ENCODE measurements around the gene CNTN2. TPM values are rescaled to one million over a fixed set of nuclear protein-coding genes. Genes with fewer than 3 reads are reported as not detected.

CNTN2 gene
- total and polyA plus RNA-seq, 2 donors (not counting 1 experiment from before 2014, with no cell fraction given), result not detected

DNA sequence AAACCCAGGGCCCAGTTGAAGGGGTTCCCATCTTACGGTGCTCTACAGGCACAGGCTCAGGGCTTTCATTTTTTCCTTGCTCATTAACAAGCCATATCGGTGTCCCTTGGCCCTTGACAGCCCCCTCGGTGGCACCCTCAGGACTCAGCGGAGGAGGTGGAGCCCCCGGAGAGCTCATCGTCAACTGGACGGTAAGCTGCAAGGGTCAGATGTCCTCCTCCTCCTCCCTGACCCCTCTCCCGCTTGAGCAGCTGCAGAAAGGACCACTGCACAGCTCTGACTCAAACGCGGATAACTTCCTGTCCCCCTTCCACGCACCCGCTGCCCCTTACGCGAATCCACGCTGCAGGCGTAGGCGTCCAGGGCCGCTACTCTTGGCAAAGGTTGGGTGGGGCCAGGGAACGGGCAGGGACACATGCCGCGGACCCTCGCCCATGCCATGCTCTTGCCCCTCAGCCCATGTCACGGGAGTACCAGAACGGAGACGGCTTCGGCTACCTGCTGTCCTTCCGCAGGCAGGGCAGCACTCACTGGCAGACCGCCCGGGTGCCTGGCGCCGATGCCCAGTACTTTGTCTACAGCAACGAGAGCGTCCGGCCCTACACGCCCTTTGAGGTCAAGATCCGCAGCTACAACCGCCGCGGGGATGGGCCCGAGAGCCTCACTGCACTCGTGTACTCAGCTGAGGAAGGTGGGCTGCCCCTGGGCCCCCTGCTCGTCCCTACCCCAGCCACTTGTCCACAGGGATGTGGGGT lies 26.5 kb downstream of the CNTN2 start:
- Histone ChIP-seq H3K4me3 (replicated peaks in 1 of 4; ENCODE audit: control extremely low read depth in 1 of 4, insufficient read depth in 1 of 4, low read depth in 3 of 4, low read length in 4 of 4) (no peak overlapping the region), H3K9ac (ENCODE audit: insufficient read depth, low read length) (no peak overlapping the region), H3K4me1 (ENCODE audit: control insufficient read depth, extremely low read depth, insufficient read depth, low read length) (no peaks in the 10 kb centered on the region), H2AFZ (ENCODE audit: low read length) (no peak overlapping the region), H3K4me2 (ENCODE audit: extremely low read depth, insufficient read depth, low read length) (no peak overlapping the region), H3K9me3 (ENCODE audit: control insufficient read depth, insufficient read depth, low read depth, low read length) (no peaks in the 10 kb centered on the region), H4K20me1 (ENCODE audit: control insufficient read depth, extremely low read depth, insufficient read depth, low read length) (no peaks in the 10 kb centered on the region), H3K27ac (ENCODE audit: insufficient read depth, low read length) (no peak overlapping the region), H3K36me3 (ENCODE audit: control insufficient read depth, insufficient read depth, low read length) (no peaks in the 10 kb centered on the region), H3K79me2 (ENCODE audit: control insufficient read depth, insufficient read depth, low read length) (no peaks in the 10 kb centered on the region), H3K27me3 (ENCODE audit: control insufficient read depth, insufficient read depth, low read length) (no peaks in the 10 kb centered on the region)
- no peak for DNase-seq (ENCODE audit: low read depth in 2 of 2)
- TF ChIP-seq, protein P1, sequence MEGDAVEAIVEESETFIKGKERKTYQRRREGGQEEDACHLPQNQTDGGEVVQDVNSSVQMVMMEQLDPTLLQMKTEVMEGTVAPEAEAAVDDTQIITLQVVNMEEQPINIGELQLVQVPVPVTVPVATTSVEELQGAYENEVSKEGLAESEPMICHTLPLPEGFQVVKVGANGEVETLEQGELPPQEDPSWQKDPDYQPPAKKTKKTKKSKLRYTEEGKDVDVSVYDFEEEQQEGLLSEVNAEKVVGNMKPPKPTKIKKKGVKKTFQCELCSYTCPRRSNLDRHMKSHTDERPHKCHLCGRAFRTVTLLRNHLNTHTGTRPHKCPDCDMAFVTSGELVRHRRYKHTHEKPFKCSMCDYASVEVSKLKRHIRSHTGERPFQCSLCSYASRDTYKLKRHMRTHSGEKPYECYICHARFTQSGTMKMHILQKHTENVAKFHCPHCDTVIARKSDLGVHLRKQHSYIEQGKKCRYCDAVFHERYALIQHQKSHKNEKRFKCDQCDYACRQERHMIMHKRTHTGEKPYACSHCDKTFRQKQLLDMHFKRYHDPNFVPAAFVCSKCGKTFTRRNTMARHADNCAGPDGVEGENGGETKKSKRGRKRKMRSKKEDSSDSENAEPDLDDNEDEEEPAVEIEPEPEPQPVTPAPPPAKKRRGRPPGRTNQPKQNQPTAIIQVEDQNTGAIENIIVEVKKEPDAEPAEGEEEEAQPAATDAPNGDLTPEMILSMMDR (conservative IDR thresholded peaks at IDR 0.05 in 1 of 2, IDR thresholded peaks at IDR 0.05 in 1 of 2; ENCODE audit: low read depth in 1 of 2, low read length in 2 of 2), result no peak

DNA sequence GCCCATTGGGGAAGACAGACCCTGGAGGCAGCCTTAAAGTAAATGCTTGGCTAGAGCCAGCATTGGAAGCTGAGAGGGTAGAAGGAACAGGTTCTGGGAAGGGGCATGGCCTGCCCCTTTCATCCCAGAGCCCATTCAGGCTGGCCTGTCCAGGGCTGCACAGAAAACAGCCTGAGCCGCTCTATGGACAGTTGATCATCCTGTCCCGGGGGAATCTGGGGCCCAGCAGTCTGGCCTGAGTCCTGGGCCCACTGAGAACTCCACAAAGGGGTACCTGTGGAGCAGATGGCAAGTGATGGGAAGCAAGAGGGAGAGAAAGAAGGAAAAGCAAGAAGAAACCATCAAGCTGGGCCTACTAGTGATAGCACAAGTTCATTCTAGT lies 28.0 kb downstream of the CNTN2 start:
- Histone ChIP-seq H3K27ac (ENCODE audit: insufficient read depth, low read length) (no peak overlapping the region), H3K27me3 (ENCODE audit: control insufficient read depth, insufficient read depth, low read length) (no peaks in the 10 kb centered on the region), H2AFZ (ENCODE audit: low read length) (no peak overlapping the region), H4K20me1 (ENCODE audit: control insufficient read depth, extremely low read depth, insufficient read depth, low read length) (no peaks in the 10 kb centered on the region), H3K9me3 (ENCODE audit: control insufficient read depth, insufficient read depth, low read depth, low read length) (no peaks in the 10 kb centered on the region), H3K4me3 (replicated peaks in 1 of 4; ENCODE audit: control extremely low read depth in 1 of 4, insufficient read depth in 1 of 4, low read depth in 3 of 4, low read length in 4 of 4) (no peak overlapping the region), H3K4me2 (ENCODE audit: extremely low read depth, insufficient read depth, low read length) (no peak overlapping the region), H3K79me2 (ENCODE audit: control insufficient read depth, insufficient read depth, low read length) (no peaks in the 10 kb centered on the region), H3K9ac (ENCODE audit: insufficient read depth, low read length) (no peak overlapping the region), H3K4me1 (ENCODE audit: control insufficient read depth, extremely low read depth, insufficient read depth, low read length) (no peaks in the 10 kb centered on the region), H3K36me3 (ENCODE audit: control insufficient read depth, insufficient read depth, low read length) (no peaks in the 10 kb centered on the region)
- no peak for DNase-seq (ENCODE audit: low read depth in 2 of 2)
- TF ChIP-seq, protein P1 (conservative IDR thresholded peaks at IDR 0.05 in 1 of 2, IDR thresholded peaks at IDR 0.05 in 1 of 2; ENCODE audit: low read depth in 1 of 2, low read length in 2 of 2), result no peak
- TF ChIP-seq EZH2 (IDR thresholded peaks at IDR 0.05; ENCODE audit: low read length, missing control alignments), result no peak

DNA sequence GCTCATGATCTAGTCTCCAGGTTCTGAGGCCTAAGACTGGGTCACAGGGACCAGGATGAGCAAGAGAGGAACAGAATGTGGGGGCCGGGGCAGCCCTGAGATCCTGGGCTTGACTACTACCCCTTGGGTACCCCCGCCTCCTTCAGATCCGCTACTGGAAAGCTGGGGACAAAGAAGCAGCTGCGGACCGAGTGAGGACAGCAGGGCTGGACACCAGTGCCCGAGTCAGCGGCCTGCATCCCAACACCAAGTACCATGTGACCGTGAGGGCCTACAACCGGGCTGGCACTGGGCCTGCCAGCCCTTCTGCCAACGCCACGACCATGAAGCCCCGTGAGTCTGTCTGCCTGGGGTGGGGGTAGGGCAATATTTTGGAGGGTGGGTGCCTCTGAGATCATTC lies 28.8 kb downstream of the CNTN2 start:
- Histone ChIP-seq H3K27ac (ENCODE audit: insufficient read depth, low read length) (no peak overlapping the region), H3K9me3 (ENCODE audit: control insufficient read depth, insufficient read depth, low read depth, low read length) (no peaks in the 10 kb centered on the region), H3K4me1 (ENCODE audit: control insufficient read depth, extremely low read depth, insufficient read depth, low read length) (no peaks in the 10 kb centered on the region), H3K79me2 (ENCODE audit: control insufficient read depth, insufficient read depth, low read length) (no peaks in the 10 kb centered on the region), H3K36me3 (ENCODE audit: control insufficient read depth, insufficient read depth, low read length) (no peaks in the 10 kb centered on the region), H3K27me3 (ENCODE audit: control insufficient read depth, insufficient read depth, low read length) (no peaks in the 10 kb centered on the region), H3K4me3 (replicated peaks in 1 of 4; ENCODE audit: control extremely low read depth in 1 of 4, insufficient read depth in 1 of 4, low read depth in 3 of 4, low read length in 4 of 4) (no peak overlapping the region), H4K20me1 (ENCODE audit: control insufficient read depth, extremely low read depth, insufficient read depth, low read length) (no peaks in the 10 kb centered on the region), H2AFZ (ENCODE audit: low read length) (no peak overlapping the region), H3K9ac (ENCODE audit: insufficient read depth, low read length) (no peak overlapping the region), H3K4me2 (ENCODE audit: extremely low read depth, insufficient read depth, low read length) (no peak overlapping the region)
- TF ChIP-seq EZH2 (IDR thresholded peaks at IDR 0.05; ENCODE audit: low read length, missing control alignments), result no peak
- TF ChIP-seq, protein P1 (conservative IDR thresholded peaks at IDR 0.05 in 1 of 2, IDR thresholded peaks at IDR 0.05 in 1 of 2; ENCODE audit: low read depth in 1 of 2, low read length in 2 of 2), result no peak
- DNase-seq (ENCODE audit: low read depth in 2 of 2), result no peak

Measured in fibroblast of lung (primary cell).